Measurements from ENCODE around the gene ESR2.

The ESR2 gene

GRCh38 chr14:64107438-64107837, 186.7 kb downstream of the ESR2 start:
- Histone ChIP-seq H3K36me3 (ENCODE audit: control insufficient read depth in 1 of 2, insufficient read depth in 2 of 2, low read depth in 1 of 2, low read length in 2 of 2) (peaks cover 0 to 6% of the 10 kb centered on the region in 2 experiments), H3K27ac (ENCODE audit: low read length, poor library complexity, severe bottlenecking) (no peak overlapping the region)

GRCh38 chr14:64098120-64098519, 196.1 kb downstream of the ESR2 start:
- H3K4ac ChIP-seq (ENCODE audit: low read depth in 1 of 2, low read length in 2 of 2): no peak overlapping the region
- no peak overlapping the region for H3K4me2 ChIP-seq (ENCODE audit: low read length, poor library complexity, severe bottlenecking)
- H2BK5ac ChIP-seq (ENCODE audit: low read depth, low read length, poor library complexity, severe bottlenecking): no peak overlapping the region
- no peak overlapping the region for H4K8ac ChIP-seq (ENCODE audit: low read length)
- no peak overlapping the region for H3K23ac ChIP-seq (ENCODE audit: low read length in 2 of 2)
- H2AFZ ChIP-seq (ENCODE audit: low read depth, low read length): no peak overlapping the region
- no peak overlapping the region for H3K4me3 ChIP-seq (ENCODE audit: insufficient read depth in 1 of 2, low read depth in 1 of 2, low read length in 2 of 2)
- no peak overlapping the region for H3K27ac ChIP-seq (ENCODE audit: low read length, poor library complexity, severe bottlenecking)
- H3K18ac ChIP-seq (ENCODE audit: low read depth in 1 of 2, low read length in 2 of 2): no peak overlapping the region
- no peaks in the 10 kb centered on the region for H3K27me3 ChIP-seq (ENCODE audit: control insufficient read depth in 1 of 2, insufficient read depth in 1 of 2, low read length in 2 of 2)
- no peaks in the 10 kb centered on the region for H3K79me1 ChIP-seq (replicated peaks; ENCODE audit: low read length, poor library complexity, severe bottlenecking)
- no peak overlapping the region for H4K91ac ChIP-seq (ENCODE audit: low read length)
- H2BK120ac ChIP-seq (ENCODE audit: low read depth, low read length): no peak overlapping the region
- H3K9me3 ChIP-seq (ENCODE audit: control insufficient read depth, low read length): no peaks in the 10 kb centered on the region
- peaks cover 0 to 3% of the 10 kb centered on the region in 2 experiments for H3K36me3 ChIP-seq (ENCODE audit: control insufficient read depth in 1 of 2, insufficient read depth in 2 of 2, low read depth in 1 of 2, low read length in 2 of 2)
- no peak overlapping the region for H3K9ac ChIP-seq (ENCODE audit: low read length)
- 94% methylated on average over 3 of the region's 4 CpGs for WGBS
- H2BK12ac ChIP-seq (ENCODE audit: low read length in 2 of 2): no peak overlapping the region
- H2BK15ac ChIP-seq (ENCODE audit: low read depth, poor library complexity, severe bottlenecking): no peak overlapping the region
- peaks cover 5% of the 10 kb centered on the region for H3K4me1 ChIP-seq (ENCODE audit: control insufficient read depth, insufficient read depth, low read depth, low read length)
- H3K14ac ChIP-seq (ENCODE audit: low read length in 2 of 2): no peak overlapping the region
- DNase-seq: no peak
- H2AK5ac ChIP-seq (ENCODE audit: low read length, severe bottlenecking): no peak overlapping the region

More at GRCh38 chr14:64107438-64107837, 186.7 kb downstream of the ESR2 start:
- Histone ChIP-seq H2BK12ac (ENCODE audit: low read length in 2 of 2) (no peak overlapping the region), H3K27me3 (ENCODE audit: control insufficient read depth in 1 of 2, insufficient read depth in 1 of 2, low read length in 2 of 2) (no peaks in the 10 kb centered on the region), H2AK5ac (ENCODE audit: low read length, severe bottlenecking) (no peak overlapping the region), H3K79me1 (replicated peaks; ENCODE audit: low read length, poor library complexity, severe bottlenecking) (peaks cover 1% of the 10 kb centered on the region), H2BK5ac (ENCODE audit: low read depth, low read length, poor library complexity, severe bottlenecking) (no peak overlapping the region), H4K91ac (ENCODE audit: low read length) (no peak overlapping the region), H3K4me3 (ENCODE audit: insufficient read depth in 1 of 2, low read depth in 1 of 2, low read length in 2 of 2) (no peak overlapping the region), H2BK120ac (ENCODE audit: low read depth, low read length) (no peak overlapping the region), H4K8ac (ENCODE audit: low read length) (no peak overlapping the region), H3K18ac (ENCODE audit: low read depth in 1 of 2, low read length in 2 of 2) (no peak overlapping the region), H3K9me3 (ENCODE audit: control insufficient read depth, low read length) (no peaks in the 10 kb centered on the region), H3K4ac (ENCODE audit: low read depth in 1 of 2, low read length in 2 of 2) (no peak overlapping the region), H2AFZ (ENCODE audit: low read depth, low read length) (no peak overlapping the region), H2BK15ac (ENCODE audit: low read depth, poor library complexity, severe bottlenecking) (no peak overlapping the region), H3K4me1 (ENCODE audit: control insufficient read depth, insufficient read depth, low read depth, low read length) (no peaks in the 10 kb centered on the region), H3K14ac (ENCODE audit: low read length in 2 of 2) (no peak overlapping the region), H3K9ac (ENCODE audit: low read length) (no peak overlapping the region), H3K4me2 (ENCODE audit: low read length, poor library complexity, severe bottlenecking) (no peak overlapping the region), H3K23ac (ENCODE audit: low read length in 2 of 2) (no peak overlapping the region)
- no peak for DNase-seq
- 93% methylated on average over 1 of the region's 2 CpGs for WGBS

DNA sequence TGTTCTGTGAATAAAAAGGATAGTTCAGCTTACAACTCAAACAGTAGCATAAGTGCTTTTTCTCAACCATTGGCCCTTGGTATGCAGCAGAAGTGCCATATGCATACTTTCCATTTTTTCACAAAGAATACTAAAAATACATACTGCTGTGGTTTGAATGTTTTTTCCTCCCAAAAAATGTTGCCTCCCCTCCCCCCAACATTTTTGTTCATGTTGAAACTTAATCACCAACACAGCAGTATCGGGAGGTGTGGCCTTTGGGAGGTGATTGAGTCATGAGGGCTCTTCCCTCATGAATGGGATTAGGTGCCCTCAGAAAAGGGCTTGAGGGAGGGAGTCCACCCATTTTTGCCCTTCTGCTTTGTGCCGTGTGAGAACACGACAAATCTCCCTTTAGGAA, 198.6 kb downstream of the ESR2 start:
- no peak overlapping the region for H3K18ac ChIP-seq (ENCODE audit: low read depth in 1 of 2, low read length in 2 of 2)

DNA sequence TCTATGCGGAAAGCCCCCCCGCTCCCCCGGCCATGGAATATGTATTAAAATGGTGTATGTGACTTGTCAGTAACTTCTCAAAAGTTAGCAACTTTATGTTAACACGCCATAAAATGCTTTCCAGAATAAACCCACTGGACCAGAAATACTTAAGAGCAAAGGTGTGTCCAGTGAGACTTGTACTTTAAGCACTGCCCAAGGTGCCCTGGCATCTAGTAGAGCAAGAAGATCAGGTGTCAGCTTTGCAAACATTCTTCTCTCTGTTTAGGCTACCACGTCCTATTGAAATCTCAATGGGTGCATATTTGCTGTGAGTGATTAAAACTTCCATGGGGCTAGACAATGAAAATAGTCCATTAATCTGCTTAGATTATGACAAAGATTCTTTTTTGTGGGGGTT, 201.2 kb downstream of the ESR2 start:
- no peak overlapping the region for H4K8ac ChIP-seq (ENCODE audit: low read length)
- WGBS: 95% methylated on average over 2 of the region's 5 CpGs
- H2BK15ac ChIP-seq (ENCODE audit: low read depth, poor library complexity, severe bottlenecking): no peak overlapping the region
- H3K27ac ChIP-seq (ENCODE audit: low read length, poor library complexity, severe bottlenecking): peak overlapping the region; percentile 97
- no peak for DNase-seq
- no peak overlapping the region for H3K4me2 ChIP-seq (ENCODE audit: low read length, poor library complexity, severe bottlenecking)
- H2BK120ac ChIP-seq (ENCODE audit: low read depth, low read length): no peak overlapping the region
- H3K9ac ChIP-seq (ENCODE audit: low read length): no peak overlapping the region
- peak overlapping the region; percentile 39 for H2BK5ac ChIP-seq (ENCODE audit: low read depth, low read length, poor library complexity, severe bottlenecking)
- H3K4me1 ChIP-seq (ENCODE audit: control insufficient read depth, insufficient read depth, low read depth, low read length): peaks cover 4% of the 10 kb centered on the region
- H3K4ac ChIP-seq (ENCODE audit: low read depth in 1 of 2, low read length in 2 of 2): no peak overlapping the region
- H2AFZ ChIP-seq (ENCODE audit: low read depth, low read length): no peak overlapping the region
- H4K91ac ChIP-seq (ENCODE audit: low read length): no peak overlapping the region
- H3K14ac ChIP-seq (ENCODE audit: low read length in 2 of 2): no peak overlapping the region
- H3K4me3 ChIP-seq (ENCODE audit: insufficient read depth in 1 of 2, low read depth in 1 of 2, low read length in 2 of 2): no peak overlapping the region
- H3K23ac ChIP-seq (ENCODE audit: low read length in 2 of 2): no peak overlapping the region
- H3K27me3 ChIP-seq (ENCODE audit: control insufficient read depth in 1 of 2, insufficient read depth in 1 of 2, low read length in 2 of 2): no peaks in the 10 kb centered on the region
- H2AK5ac ChIP-seq (ENCODE audit: low read length, severe bottlenecking): peak overlapping the region; percentile 15
- no peaks in the 10 kb centered on the region for H3K9me3 ChIP-seq (ENCODE audit: control insufficient read depth, low read length)
- no peak overlapping the region for H3K18ac ChIP-seq (ENCODE audit: low read depth in 1 of 2, low read length in 2 of 2)
- no peaks in the 10 kb centered on the region for H3K36me3 ChIP-seq (ENCODE audit: control insufficient read depth in 1 of 2, insufficient read depth in 2 of 2, low read depth in 1 of 2, low read length in 2 of 2)
- H2BK12ac ChIP-seq (ENCODE audit: low read length in 2 of 2): no peak overlapping the region
- H3K79me1 ChIP-seq (replicated peaks; ENCODE audit: low read length, poor library complexity, severe bottlenecking): no peaks in the 10 kb centered on the region

More for the DNA sequence above, 198.6 kb downstream of the ESR2 start:
- H4K91ac ChIP-seq (ENCODE audit: low read length): no peak overlapping the region
- H3K27me3 ChIP-seq (ENCODE audit: control insufficient read depth in 1 of 2, insufficient read depth in 1 of 2, low read length in 2 of 2): no peaks in the 10 kb centered on the region
- no peak overlapping the region for H3K14ac ChIP-seq (ENCODE audit: low read length in 2 of 2)
- H3K9me3 ChIP-seq (ENCODE audit: control insufficient read depth, low read length): no peaks in the 10 kb centered on the region
- H3K4ac ChIP-seq (ENCODE audit: low read depth in 1 of 2, low read length in 2 of 2): no peak overlapping the region
- DNase-seq: peak; percentile 24
- H2BK15ac ChIP-seq (ENCODE audit: low read depth, poor library complexity, severe bottlenecking): no peak overlapping the region
- peaks cover 5% of the 10 kb centered on the region for H3K4me1 ChIP-seq (ENCODE audit: control insufficient read depth, insufficient read depth, low read depth, low read length)
- H2BK120ac ChIP-seq (ENCODE audit: low read depth, low read length): no peak overlapping the region
- no peaks in the 10 kb centered on the region for H3K79me1 ChIP-seq (replicated peaks; ENCODE audit: low read length, poor library complexity, severe bottlenecking)
- peak overlapping the region; percentile 71 for H3K27ac ChIP-seq (ENCODE audit: low read length, poor library complexity, severe bottlenecking)
- no peak overlapping the region for H3K4me2 ChIP-seq (ENCODE audit: low read length, poor library complexity, severe bottlenecking)
- no peak overlapping the region for H3K9ac ChIP-seq (ENCODE audit: low read length)
- no peak overlapping the region for H2BK12ac ChIP-seq (ENCODE audit: low read length in 2 of 2)
- H3K4me3 ChIP-seq (ENCODE audit: insufficient read depth in 1 of 2, low read depth in 1 of 2, low read length in 2 of 2): no peak overlapping the region
- H2AFZ ChIP-seq (ENCODE audit: low read depth, low read length): no peak overlapping the region
- no peaks in the 10 kb centered on the region for H3K36me3 ChIP-seq (ENCODE audit: control insufficient read depth in 1 of 2, insufficient read depth in 2 of 2, low read depth in 1 of 2, low read length in 2 of 2)
- H4K8ac ChIP-seq (ENCODE audit: low read length): no peak overlapping the region
- H2AK5ac ChIP-seq (ENCODE audit: low read length, severe bottlenecking): peak overlapping the region; percentile 96
- H2BK5ac ChIP-seq (ENCODE audit: low read depth, low read length, poor library complexity, severe bottlenecking): peak overlapping the region; percentile 51
- 88% methylated on average over 3 of the region's 3 CpGs for WGBS
- H3K23ac ChIP-seq (ENCODE audit: low read length in 2 of 2): no peak overlapping the region
